Measurements from ENCODE around the gene VWA5B2.
"Not testable (repeated sequence)": the region's sequence is repeated elsewhere in the genome, so short reads cannot be mapped to it uniquely, and the experiment has no call there.

Gene VWA5B2

DNA sequence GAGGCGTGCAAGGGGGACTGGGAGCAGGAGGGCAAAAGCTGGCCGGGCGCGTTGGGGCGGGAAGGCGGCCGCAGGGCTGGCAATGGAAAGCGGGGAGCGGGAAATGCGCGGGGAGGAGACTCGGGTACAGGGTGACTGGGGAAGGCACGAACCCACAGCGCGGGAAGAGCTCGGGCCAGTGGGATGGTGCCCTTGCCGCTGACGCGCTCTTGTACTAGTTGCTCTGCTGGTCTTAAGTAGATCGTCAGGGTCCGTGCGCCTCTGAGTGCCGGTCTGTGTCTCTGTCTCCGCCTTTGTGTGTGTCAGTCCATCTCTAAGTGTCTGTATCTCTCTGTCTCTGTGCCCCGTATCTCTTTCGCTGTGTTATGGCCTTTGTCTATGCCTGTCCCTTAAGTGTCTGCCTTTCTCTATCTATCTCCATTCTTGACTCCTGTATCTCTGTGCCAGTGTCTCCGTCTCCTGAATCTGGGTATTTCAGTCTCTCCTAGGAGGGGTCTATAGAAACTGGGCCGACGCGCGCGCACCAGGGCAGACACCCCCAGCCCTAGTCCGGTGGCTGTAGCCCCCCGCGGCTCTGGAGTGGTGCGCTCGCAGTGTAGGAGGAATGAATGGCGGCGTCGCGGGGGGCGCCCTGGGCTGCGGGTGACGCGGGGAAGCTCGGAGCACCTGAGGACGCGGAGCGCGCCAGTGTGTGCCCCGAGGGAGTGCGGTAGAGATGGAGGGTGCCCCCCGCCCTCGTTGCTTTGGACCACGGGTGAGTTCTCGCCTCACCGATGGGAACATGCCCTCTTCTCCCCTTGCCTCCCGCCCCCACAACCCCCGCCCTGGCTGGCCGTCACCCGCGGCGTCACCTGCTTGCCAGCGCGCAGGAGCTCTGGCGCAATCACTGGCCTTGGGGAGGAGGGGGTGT, 32.7 kb downstream of the VWA5B2 start:
- no peak overlapping the region for H3K27ac Mint-ChIP-seq

DNA sequence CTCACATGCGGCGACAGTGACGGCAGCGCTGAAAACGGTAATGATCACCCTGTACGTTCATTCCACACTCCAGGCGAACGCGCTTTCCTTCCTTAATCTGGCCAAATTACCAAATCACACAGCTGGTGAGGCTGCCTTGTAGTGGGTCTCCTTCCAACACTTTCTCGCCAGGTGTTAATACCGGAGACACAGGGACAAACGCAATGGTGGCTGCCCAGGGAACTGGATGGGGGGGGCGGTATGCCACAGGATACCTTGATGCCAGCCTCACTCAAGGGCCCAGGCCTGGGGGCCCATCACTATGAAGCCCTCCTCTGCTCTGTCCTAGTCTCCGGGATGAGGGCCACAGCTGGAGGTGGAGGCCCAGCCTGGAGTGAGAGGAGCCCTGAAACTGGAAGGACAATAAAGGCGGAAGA, 33.4 kb downstream of the VWA5B2 start:
- no peak overlapping the region for H3K27ac Mint-ChIP-seq
- H3K36me3 Mint-ChIP-seq (ENCODE audit: low read depth) = peaks cover 2% of the 10 kb centered on the region
- H3K27me3 Mint-ChIP-seq (ENCODE audit: low read depth) = peaks cover 47% of the 10 kb centered on the region
- H3K4me3 Mint-ChIP-seq = peak overlapping the region; percentile 43
- H3K4me1 Mint-ChIP-seq (ENCODE audit: low read depth) = peaks cover 16% of the 10 kb centered on the region
- no peaks in the 10 kb centered on the region for H3K9me3 Mint-ChIP-seq

More for the DNA sequence above, 32.7 kb downstream of the VWA5B2 start:
- Mint-ChIP-seq H3K4me1 (ENCODE audit: low read depth) (peaks cover 16% of the 10 kb centered on the region), H3K36me3 (ENCODE audit: low read depth) (peaks cover 5% of the 10 kb centered on the region), H3K4me3 (peak overlapping the region; percentile 86), H3K27me3 (ENCODE audit: low read depth) (peaks cover 42% of the 10 kb centered on the region), H3K9me3 (no peaks in the 10 kb centered on the region)

DNA sequence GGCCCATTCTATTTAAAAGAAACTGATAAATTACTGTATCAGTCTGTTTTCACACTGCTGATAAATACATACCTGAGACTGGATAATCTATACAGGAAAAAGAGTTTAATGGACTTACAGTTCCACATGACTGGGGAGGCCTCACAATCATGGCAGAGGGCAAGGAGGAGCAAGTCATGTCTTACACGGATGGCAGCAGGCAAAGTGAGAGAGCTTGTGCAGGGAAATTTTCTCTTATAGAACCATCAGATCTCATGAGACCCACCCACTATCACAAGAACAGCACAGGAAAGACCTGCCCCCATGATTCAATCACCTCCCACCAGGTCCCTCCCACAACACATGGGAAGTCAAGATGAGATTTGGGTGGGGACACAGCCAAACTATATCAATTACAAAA, 37.9 kb downstream of the VWA5B2 start:
- H3K27ac Mint-ChIP-seq; H3K4me1 Mint-ChIP-seq (ENCODE audit: low read depth); H3K4me3 Mint-ChIP-seq: not testable (repeated sequence)

DNA sequence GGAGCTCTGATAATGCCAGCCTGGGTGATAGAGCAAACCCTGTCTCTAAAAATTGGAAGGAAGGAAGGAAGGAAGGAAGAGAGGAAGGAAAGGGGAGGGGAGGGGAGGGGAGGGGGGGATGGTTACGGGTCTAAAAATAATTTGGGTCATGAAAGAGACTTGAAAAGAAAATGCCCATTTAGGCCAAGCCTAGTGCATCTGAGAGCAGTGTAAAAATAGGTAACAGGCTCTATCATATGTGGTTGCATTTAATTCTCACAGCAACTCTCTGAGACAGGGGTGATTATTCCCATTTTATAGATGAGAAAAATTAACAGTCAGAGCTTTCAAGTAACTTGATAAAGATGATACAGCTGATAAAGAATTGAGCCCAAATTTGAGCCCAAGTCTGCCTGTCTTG, 42.9 kb downstream of the VWA5B2 start:
- H3K4me3 Mint-ChIP-seq = no peak overlapping the region
- H3K9me3 Mint-ChIP-seq = no peaks in the 10 kb centered on the region
- H3K36me3 Mint-ChIP-seq (ENCODE audit: low read depth) = no peaks in the 10 kb centered on the region
- H3K27me3 Mint-ChIP-seq (ENCODE audit: low read depth) = peaks cover 48% of the 10 kb centered on the region
- H3K4me1 Mint-ChIP-seq (ENCODE audit: low read depth) = peaks cover 3% of the 10 kb centered on the region
- H3K27ac Mint-ChIP-seq = no peak overlapping the region

More for the DNA sequence above, 37.9 kb downstream of the VWA5B2 start:
- H3K27me3 Mint-ChIP-seq (ENCODE audit: low read depth) = peaks cover 37% of the 10 kb centered on the region
- H3K9me3 Mint-ChIP-seq; H3K36me3 Mint-ChIP-seq (ENCODE audit: low read depth): not testable (repeated sequence)

DNA sequence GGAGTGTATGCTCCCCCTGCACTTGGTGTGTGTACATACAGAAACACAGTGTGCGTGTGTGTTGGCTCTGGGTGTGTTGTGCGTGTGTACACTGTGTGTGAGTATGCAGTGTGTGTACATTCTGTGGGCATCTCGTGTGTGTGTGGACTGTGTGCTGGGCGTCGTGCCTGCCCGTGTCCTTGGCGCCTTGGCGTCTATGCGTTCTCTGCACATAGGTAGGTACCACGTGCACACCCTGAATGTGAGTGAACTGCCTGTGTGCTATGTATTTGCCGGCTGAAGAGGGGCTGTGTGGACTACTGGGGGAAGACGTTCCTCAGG, 46.0 kb downstream of the VWA5B2 start:
- H3K9me3 Mint-ChIP-seq = no peaks in the 10 kb centered on the region
- peaks cover 3% of the 10 kb centered on the region for H3K4me1 Mint-ChIP-seq (ENCODE audit: low read depth)
- no peaks in the 10 kb centered on the region for H3K36me3 Mint-ChIP-seq (ENCODE audit: low read depth)
- H3K27ac Mint-ChIP-seq = no peak overlapping the region
- H3K27me3 Mint-ChIP-seq (ENCODE audit: low read depth) = peaks cover 53% of the 10 kb centered on the region
- H3K4me3 Mint-ChIP-seq = no peak overlapping the region

DNA sequence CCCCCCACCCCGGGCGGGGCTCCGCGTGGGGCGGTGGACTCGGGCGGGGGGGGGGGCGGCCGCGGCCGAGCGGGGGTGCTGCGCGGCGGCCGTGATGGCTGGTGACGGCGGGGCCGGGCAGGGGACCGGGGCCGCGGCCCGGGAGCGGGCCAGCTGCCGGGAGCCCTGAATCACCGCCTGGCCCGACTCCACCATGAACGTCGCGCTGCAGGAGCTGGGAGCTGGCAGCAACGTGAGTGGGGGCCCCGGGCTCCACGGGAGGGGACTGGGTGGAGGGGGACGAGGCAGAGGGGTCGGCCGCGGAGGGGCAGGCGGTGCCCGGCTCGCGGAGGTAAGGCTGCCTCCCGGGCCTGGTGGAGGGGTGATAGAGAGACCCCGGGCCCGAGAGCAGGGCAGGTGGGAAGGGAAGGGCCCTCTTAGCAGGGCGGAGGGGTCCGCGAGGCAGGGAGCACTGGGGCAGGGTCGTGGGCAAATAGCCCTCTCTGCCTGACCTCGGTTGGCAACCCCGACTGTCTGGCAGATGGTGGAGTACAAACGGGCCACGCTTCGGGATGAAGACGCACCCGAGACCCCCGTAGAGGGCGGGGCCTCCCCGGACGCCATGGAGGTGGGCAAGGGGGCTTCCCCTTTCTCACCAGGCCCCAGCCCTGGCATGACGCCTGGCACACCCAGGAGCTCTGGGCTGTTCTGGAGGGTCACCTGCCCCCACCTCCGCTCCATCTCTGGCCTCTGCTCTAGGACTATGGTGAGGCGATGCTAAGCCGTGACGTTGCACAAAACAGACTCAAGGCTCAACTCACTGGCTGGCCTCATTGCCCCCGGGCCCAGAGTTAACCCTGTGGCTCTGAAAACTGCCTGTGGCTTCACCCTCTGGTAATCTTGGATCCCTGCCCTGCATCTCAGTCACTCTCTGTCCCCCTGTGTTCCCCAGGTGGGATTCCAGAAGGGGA, 46.9 kb downstream of the VWA5B2 start, which contains the start of gene ECE2:
TSS of gene ECE2 (plus strand) at position 62 of the 950 bp plus-strand sequence. CDS start at position 194, 132 bp downstream.
- Mint-ChIP-seq H3K27me3 (ENCODE audit: low read depth) (peaks cover 53% of the 10 kb centered on the region), H3K27ac (no peak within 1 kb of the TSS), H3K4me3 (no peak within 1 kb of the TSS), H3K4me1 (ENCODE audit: low read depth) (peaks cover 3% of the 10 kb centered on the region), H3K36me3 (ENCODE audit: low read depth) (no peaks in the 10 kb centered on the region), H3K9me3 (no peaks in the 10 kb centered on the region)

DNA sequence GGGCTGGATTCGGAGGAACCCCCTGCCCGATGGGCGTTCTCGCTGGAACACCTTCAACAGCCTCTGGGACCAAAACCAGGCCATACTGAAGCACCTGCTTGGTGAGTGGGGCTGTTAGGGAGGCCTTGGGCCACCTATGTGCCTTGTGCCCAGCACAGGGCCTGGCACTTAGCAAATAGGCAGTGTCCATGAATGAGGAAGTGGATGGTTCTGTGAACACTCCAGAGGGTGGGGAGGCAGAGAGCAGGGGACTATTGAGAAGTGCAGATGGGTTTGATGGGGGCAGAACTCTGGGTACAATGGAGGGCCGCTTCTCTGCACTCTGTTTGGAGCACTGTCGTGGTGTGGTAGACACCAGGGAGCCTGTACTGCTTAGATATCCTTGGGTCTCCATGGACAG, 48.0 kb downstream of the VWA5B2 start:
- H3K27me3 Mint-ChIP-seq (ENCODE audit: low read depth) = peaks cover 43% of the 10 kb centered on the region
- no peaks in the 10 kb centered on the region for H3K9me3 Mint-ChIP-seq
- H3K4me1 Mint-ChIP-seq (ENCODE audit: low read depth) = peaks cover 3% of the 10 kb centered on the region
- no peak overlapping the region for H3K4me3 Mint-ChIP-seq
- H3K27ac Mint-ChIP-seq = no peak overlapping the region
- H3K36me3 Mint-ChIP-seq (ENCODE audit: low read depth) = no peaks in the 10 kb centered on the region

DNA sequence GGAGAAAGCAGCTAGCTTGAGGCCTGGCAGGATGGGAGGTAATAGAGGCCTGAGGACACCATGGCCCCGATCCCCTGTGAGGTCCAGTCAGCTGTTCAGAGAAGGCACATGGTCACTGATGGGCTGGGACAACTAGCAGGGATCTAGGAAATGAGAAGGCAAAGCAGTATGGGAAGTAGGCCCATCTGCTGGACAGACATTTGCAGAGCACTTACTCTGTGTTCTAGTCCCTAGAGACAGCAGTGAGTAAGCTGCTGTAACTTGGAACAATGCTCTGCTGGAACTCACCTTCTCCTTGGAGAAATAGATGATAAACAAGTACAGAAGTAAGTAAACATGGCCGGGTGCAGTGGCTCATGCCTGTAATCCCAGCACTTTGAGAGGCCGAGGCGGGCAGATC, 53.6 kb downstream of the VWA5B2 start:
- no peaks in the 10 kb centered on the region for H3K9me3 Mint-ChIP-seq
- H3K4me1 Mint-ChIP-seq (ENCODE audit: low read depth) = no peaks in the 10 kb centered on the region
- no peak overlapping the region for H3K4me3 Mint-ChIP-seq
- peaks cover 18% of the 10 kb centered on the region for H3K27me3 Mint-ChIP-seq (ENCODE audit: low read depth)
- H3K36me3 Mint-ChIP-seq (ENCODE audit: low read depth) = no peaks in the 10 kb centered on the region
- no peak overlapping the region for H3K27ac Mint-ChIP-seq

DNA sequence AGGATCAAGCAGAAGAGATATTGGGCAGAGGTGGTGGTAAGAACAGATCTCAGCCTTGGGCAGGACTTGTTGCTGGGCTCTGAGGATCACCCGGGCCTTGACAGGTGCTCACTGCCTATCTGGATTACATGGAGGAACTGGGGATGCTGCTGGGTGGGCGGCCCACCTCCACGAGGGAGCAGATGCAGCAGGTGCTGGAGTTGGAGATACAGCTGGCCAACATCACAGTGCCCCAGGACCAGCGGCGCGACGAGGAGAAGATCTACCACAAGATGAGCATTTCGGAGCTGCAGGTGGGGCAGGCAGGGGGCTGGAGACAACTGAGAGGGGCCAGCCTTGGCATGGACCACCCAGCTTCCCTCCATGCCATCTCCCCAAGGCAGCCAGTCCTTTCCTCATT, 54.3 kb downstream of the VWA5B2 start:
- H3K27ac Mint-ChIP-seq = no peak overlapping the region
- H3K4me1 Mint-ChIP-seq (ENCODE audit: low read depth) = no peaks in the 10 kb centered on the region
- H3K36me3 Mint-ChIP-seq (ENCODE audit: low read depth) = no peaks in the 10 kb centered on the region
- no peaks in the 10 kb centered on the region for H3K9me3 Mint-ChIP-seq
- no peak overlapping the region for H3K4me3 Mint-ChIP-seq
- H3K27me3 Mint-ChIP-seq (ENCODE audit: low read depth) = peaks cover 18% of the 10 kb centered on the region

DNA sequence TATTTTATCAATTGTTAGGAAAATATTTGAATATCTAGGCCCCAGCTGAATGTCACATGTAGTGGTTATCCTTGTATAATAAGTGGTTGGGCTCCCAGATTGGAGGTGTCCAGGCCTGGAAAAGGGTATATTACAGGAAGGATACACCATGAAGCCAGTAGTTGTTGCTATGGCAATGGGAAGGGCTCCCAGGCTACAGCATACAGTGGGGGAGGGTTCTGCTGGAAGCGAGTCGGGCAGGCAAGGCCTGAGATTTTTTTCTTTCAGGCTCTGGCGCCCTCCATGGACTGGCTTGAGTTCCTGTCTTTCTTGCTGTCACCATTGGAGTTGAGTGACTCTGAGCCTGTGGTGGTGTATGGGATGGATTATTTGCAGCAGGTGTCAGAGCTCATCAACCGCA, 55.3 kb downstream of the VWA5B2 start:
- Mint-ChIP-seq H3K4me3 (no peak overlapping the region), H3K27me3 (ENCODE audit: low read depth) (peaks cover 16% of the 10 kb centered on the region), H3K36me3 (ENCODE audit: low read depth) (no peaks in the 10 kb centered on the region), H3K4me1 (ENCODE audit: low read depth) (no peaks in the 10 kb centered on the region), H3K27ac (no peak overlapping the region), H3K9me3 (no peaks in the 10 kb centered on the region)

DNA sequence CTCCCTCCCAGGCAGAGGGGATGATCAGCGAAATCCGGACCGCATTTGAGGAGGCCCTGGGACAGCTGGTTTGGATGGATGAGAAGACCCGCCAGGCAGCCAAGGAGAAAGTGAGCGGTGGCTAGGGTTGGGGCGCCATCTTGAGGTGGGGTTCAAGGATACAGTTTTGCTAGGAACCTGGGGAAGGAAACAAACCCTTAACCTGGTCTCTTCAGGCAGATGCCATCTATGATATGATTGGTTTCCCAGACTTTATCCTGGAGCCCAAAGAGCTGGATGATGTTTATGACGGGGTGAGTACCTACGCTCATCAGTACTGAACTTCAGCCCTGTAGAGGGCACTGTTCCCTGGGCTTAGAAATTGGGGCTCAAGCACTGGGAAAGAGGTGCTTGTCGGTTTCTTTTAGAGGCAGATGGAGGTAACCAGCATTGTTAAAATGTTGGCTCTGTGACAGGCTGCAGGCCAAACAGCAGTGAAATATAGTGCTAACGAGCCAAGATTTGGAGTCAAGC, 60.1 kb downstream of the VWA5B2 start:
- H3K27me3 Mint-ChIP-seq (ENCODE audit: low read depth) = peaks cover 15% of the 10 kb centered on the region
- no peaks in the 10 kb centered on the region for H3K9me3 Mint-ChIP-seq
- no peak overlapping the region for H3K4me3 Mint-ChIP-seq
- H3K4me1 Mint-ChIP-seq (ENCODE audit: low read depth) = no peaks in the 10 kb centered on the region
- no peaks in the 10 kb centered on the region for H3K36me3 Mint-ChIP-seq (ENCODE audit: low read depth)
- no peak overlapping the region for H3K27ac Mint-ChIP-seq

DNA sequence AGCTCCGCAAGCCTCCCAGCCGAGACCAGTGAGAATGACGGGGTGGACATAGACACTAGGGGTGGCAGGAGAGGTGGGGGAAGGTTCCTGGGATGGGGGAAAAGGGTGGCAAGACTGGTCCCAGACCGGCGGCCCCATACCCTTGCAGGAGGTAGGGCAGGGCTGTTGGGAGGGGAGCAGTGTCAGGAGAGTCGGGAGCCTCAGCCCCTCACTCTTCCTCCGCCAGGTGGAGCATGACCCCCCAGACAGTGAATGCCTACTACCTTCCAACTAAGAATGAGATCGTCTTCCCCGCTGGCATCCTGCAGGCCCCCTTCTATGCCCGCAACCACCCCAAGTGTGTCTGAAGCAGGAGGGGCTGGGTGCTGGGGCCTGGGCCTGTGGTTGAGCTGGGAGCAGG, 60.9 kb downstream of the VWA5B2 start:
- Mint-ChIP-seq H3K4me1 (ENCODE audit: low read depth) (no peaks in the 10 kb centered on the region), H3K27me3 (ENCODE audit: low read depth) (peaks cover 15% of the 10 kb centered on the region), H3K36me3 (ENCODE audit: low read depth) (no peaks in the 10 kb centered on the region), H3K9me3 (no peaks in the 10 kb centered on the region), H3K27ac (no peak overlapping the region), H3K4me3 (no peak overlapping the region)

DNA sequence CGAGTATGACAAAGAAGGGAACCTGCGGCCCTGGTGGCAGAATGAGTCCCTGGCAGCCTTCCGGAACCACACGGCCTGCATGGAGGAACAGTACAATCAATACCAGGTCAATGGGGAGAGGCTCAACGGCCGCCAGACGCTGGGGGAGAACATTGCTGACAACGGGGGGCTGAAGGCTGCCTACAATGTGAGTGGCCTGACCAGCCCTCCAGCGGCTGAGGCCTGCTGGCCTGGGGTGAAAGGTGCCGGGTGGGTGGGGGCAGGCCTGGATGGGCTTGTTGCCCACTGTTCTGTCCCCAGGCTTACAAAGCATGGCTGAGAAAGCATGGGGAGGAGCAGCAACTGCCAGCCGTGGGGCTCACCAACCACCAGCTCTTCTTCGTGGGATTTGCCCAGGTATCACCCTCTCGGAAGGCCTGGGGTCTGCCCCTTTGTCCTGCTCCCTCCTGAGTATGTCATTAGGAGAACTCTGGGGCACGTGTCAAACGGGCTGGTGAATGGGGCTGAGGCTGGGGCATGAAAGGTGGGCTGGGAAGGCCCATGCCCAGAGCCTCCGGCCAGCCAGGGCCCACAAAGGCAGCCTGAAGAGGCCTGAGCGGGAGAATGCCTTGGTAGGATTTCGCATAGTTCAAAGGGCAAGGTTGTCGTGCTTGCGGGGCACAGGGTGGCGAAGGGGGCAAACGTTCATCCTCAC, 61.8 kb downstream of the VWA5B2 start:
- no peaks in the 10 kb centered on the region for H3K36me3 Mint-ChIP-seq (ENCODE audit: low read depth)
- H3K4me3 Mint-ChIP-seq = no peak overlapping the region
- no peaks in the 10 kb centered on the region for H3K4me1 Mint-ChIP-seq (ENCODE audit: low read depth)
- no peaks in the 10 kb centered on the region for H3K9me3 Mint-ChIP-seq
- H3K27me3 Mint-ChIP-seq (ENCODE audit: low read depth) = peaks cover 12% of the 10 kb centered on the region
- H3K27ac Mint-ChIP-seq = no peak overlapping the region
